HT-29 (cell line): ENCODE measurements around the gene PLS1. TPM values are rescaled to one million over a fixed set of nuclear protein-coding genes. Genes with fewer than 3 reads are reported as not detected.

Experiments used
- small RNA-seq: library from RNA; depleted of rRNA; stranded (forward); fragments of <200 nt; gene quantifications from one replicate; pipeline ENCODE3, GENCODE V24; 2014
- total RNA-seq: library from RNA; depleted of rRNA; stranded (reverse); fragments of >200 nt; shearing (Covaris generic); gene quantifications from 2 replicates; pipeline ENCODE4 v1.2.3, GENCODE V29; 2014; rRNA removed

The PLS1 gene
- total RNA-seq, 1 experiment from 2014 or later = 40.3 TPM

Small RNA genes within 50 kb of the gene (small RNA-seq; reads per million reads assigned to genes)
- 0.93 reads per million, percentile 30 among the genes with 10 or more reads in this experiment for gene RNA5SP143

Other genes starting within 250 kb of the PLS1 start
- 8.1 and 18.5 TPM in 2 replicates for gene XRN1, start 148.4 kb upstream of the PLS1 start, total RNA-seq
- gene ATR, start 17.7 kb upstream of the PLS1 start, total RNA-seq = 12.9 and 15.4 TPM in 2 replicates
- gene TRPC1, start 127.6 kb downstream of the PLS1 start, total RNA-seq = 0.10 and 0.21 TPM in 2 replicates